Suppressor macrophage (primary cell): Measurements from ENCODE around the gene TKT.
A peak's percentile ranks its signal among the peaks of the same experiment; 100 is the strongest.

ENCODE experiments used
- DNase-seq, 4 experiments: peaks; one replicate each; pipeline ENCODE4 v3.0.0-alpha.2; 2020 to 2022

TKT gene

DNA sequence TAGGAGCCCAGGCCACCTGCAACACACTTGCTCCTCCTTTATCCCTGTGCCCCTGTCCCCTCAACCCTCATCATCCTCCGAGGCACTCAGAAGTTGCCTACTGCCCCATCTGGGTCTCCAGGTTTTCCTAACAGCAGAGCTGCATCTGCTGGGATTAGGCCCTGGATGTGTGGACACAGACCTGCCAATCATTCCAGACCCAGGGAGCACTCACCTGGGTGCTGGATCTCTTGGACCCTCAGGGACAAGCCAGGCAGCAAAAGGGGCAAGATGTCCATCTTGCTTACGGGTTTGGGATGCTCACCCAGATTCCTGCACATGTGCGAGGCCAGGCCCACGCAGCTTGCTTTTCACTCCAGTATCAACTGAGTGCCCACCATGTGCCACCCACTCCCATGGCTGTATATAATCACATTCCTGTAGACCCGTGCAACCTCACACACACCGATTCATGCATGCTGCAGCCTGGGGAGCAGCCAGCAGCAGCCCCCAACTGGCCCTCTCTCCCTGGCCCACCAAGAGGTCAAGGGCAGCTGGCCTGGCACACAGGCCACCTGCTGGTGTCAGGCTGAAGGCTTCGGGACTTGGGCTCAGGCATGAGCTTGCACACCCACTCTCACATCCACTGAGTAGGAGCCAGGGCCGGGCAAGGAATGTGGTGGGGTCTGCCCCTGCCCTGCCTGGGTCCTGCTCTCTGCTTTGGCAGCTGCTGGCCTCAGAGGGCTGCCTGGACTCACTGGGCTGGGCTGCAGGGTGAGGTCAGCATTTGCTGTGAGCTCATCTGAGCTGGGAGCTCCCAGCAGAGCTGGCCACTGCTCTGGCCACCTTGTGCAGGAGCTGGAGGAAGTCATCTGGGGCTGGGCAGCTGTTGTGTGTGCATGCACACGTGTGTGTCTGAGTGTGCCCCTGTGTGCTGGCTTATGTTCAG lies 79.9 kb downstream of the TKT start:
- peak in 1 of 4 experiments; percentile 31 for DNase-seq
